Adipocyte (in vitro differentiated cells): ENCODE results near the gene USP25.

Experiments
- DNase-seq: peaks from one replicate; pipeline ENCODE4 v3.0.0-alpha.2; 2015; ENCODE audit warnings: low read depth
- H3K27me3 ChIP-seq: replicated peaks from 2 replicates; pipeline ENCODE4 v1.7.0; 2013; ENCODE audit warnings: mild to moderate bottlenecking, low read length, moderate library complexity; ENCODE audit not compliant: control insufficient read depth, insufficient read depth
- H3K36me3 ChIP-seq: 2 replicates; pipeline ENCODE4 v1.7.0; 2013; ENCODE audit warnings: low read length, mild to moderate bottlenecking, moderate library complexity; ENCODE audit not compliant: control insufficient read depth, insufficient read depth, severe bottlenecking
- H3K4me1 ChIP-seq: 2 replicates; pipeline ENCODE4 v1.7.0; 2013; ENCODE audit warnings: mild to moderate bottlenecking, low read length, moderate library complexity; ENCODE audit not compliant: control insufficient read depth, insufficient read depth
- H3K4me3 ChIP-seq: 2 replicates; pipeline ENCODE4 v1.7.0; 2013; ENCODE audit warnings: mild to moderate bottlenecking, low read length, moderate library complexity
- H3K9ac ChIP-seq: 2 replicates; pipeline ENCODE4 v1.7.0; 2013; ENCODE audit warnings: mild to moderate bottlenecking, low read length, moderate library complexity
- H3K9me3 ChIP-seq: 2 replicates; pipeline ENCODE4 v1.7.0; 2013; ENCODE audit warnings: mild to moderate bottlenecking, low read length, moderate library complexity; ENCODE audit not compliant: control insufficient read depth

Gene USP25

GRCh38 chr21:15815285-15815684 lies 85.5 kb downstream of the USP25 start:
- H3K36me3 ChIP-seq, result peaks cover 36% of the 10 kb centered on the region
- H3K27me3 ChIP-seq, result no peaks in the 10 kb centered on the region
- H3K9ac ChIP-seq, result no peak overlapping the region
- H3K4me1 ChIP-seq, result peaks cover 8% of the 10 kb centered on the region
- H3K9me3 ChIP-seq, result no peaks in the 10 kb centered on the region
- DNase-seq, result no peak
- H3K4me3 ChIP-seq, result no peak overlapping the region

DNA sequence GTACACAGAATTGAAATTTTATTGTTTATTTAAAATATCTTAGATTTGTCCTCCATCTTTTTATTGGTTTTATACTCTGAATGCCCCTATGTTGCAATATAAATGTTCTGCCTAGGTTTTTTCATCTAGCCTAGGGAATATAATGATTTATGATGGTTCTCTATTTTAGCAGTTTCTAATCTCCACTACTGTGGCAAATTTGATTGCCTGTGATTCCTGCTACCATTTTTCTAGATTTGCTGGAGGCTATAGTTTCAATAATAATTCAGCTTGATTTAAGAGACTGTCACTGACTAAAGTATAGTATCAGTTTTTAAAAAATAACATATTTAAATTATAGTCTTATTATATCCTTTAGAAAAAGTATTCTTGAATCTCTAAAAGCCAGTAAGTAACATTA lies 90.5 kb downstream of the USP25 start:
- DNase-seq, result no peak
- peaks cover 21% of the 10 kb centered on the region for H3K4me1 ChIP-seq
- no peaks in the 10 kb centered on the region for H3K27me3 ChIP-seq
- H3K36me3 ChIP-seq, result peaks cover 40% of the 10 kb centered on the region
- no peak overlapping the region for H3K9ac ChIP-seq
- no peak overlapping the region for H3K4me3 ChIP-seq
- no peaks in the 10 kb centered on the region for H3K9me3 ChIP-seq

DNA sequence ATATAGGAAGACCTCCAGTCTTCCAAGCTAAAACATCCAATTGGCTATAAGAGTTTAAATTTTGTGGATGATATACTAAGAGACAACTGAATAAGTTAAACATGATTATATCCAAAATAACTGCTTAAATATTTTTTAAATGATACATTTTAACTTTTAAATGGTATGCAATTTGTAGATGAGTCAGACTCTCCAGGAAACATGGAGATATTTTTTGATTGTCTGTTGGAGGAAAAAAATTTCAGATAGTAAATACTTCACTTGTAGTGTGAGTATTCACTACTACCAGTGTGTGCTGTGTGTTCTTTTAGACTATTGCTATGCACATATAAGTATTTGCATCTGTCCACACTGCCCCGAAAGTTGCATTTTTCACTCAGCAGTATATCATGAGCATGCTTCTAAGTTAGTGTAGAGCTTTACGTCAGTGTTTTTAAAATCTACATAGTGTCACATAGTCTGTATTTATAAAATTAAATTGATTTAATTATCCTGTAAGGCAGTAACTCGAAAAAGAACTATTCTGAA lies 91.1 kb downstream of the USP25 start:
- DNase-seq, result peak; percentile 25
- Histone ChIP-seq H3K9me3 (no peaks in the 10 kb centered on the region), H3K9ac (no peak overlapping the region), H3K4me1 (peaks cover 21% of the 10 kb centered on the region), H3K4me3 (no peak overlapping the region), H3K27me3 (no peaks in the 10 kb centered on the region), H3K36me3 (peaks cover 38% of the 10 kb centered on the region)

GRCh38 chr21:15823486-15824150 lies 93.8 kb downstream of the USP25 start:
- no peaks in the 10 kb centered on the region for H3K27me3 ChIP-seq
- no peaks in the 10 kb centered on the region for H3K9me3 ChIP-seq
- H3K9ac ChIP-seq, result no peak overlapping the region
- DNase-seq, result no peak
- H3K4me3 ChIP-seq, result no peak overlapping the region
- peaks cover 50% of the 10 kb centered on the region for H3K36me3 ChIP-seq
- H3K4me1 ChIP-seq, result peaks cover 21% of the 10 kb centered on the region

GRCh38 chr21:15825700-15826099 lies 95.9 kb downstream of the USP25 start:
- Histone ChIP-seq H3K4me1 (peaks cover 10% of the 10 kb centered on the region), H3K36me3 (peaks cover 40% of the 10 kb centered on the region), H3K4me3 (no peak overlapping the region), H3K9me3 (no peaks in the 10 kb centered on the region), H3K27me3 (no peaks in the 10 kb centered on the region), H3K9ac (no peak overlapping the region)
- no peak for DNase-seq

GRCh38 chr21:15826147-15826780 lies 96.5 kb downstream of the USP25 start:
- DNase-seq, result peak; percentile 50
- H3K27me3 ChIP-seq, result no peaks in the 10 kb centered on the region
- no peak overlapping the region for H3K9ac ChIP-seq
- H3K36me3 ChIP-seq, result peaks cover 46% of the 10 kb centered on the region
- peaks cover 4% of the 10 kb centered on the region for H3K4me1 ChIP-seq
- no peaks in the 10 kb centered on the region for H3K9me3 ChIP-seq
- no peak overlapping the region for H3K4me3 ChIP-seq

- no peak overlapping the region for H3K9ac ChIP-seq
- no peaks in the 10 kb centered on the region for H3K4me1 ChIP-seq
- no peaks in the 10 kb centered on the region for H3K9me3 ChIP-seq
- peaks cover 49% of the 10 kb centered on the region for H3K36me3 ChIP-seq
- H3K27me3 ChIP-seq, result no peaks in the 10 kb centered on the region
- no peak overlapping the region for H3K4me3 ChIP-seq
- no peak for DNase-seq
Observed at GRCh38 chr21:15826908-15827601, 97.3 kb downstream of the USP25 start.

DNA sequence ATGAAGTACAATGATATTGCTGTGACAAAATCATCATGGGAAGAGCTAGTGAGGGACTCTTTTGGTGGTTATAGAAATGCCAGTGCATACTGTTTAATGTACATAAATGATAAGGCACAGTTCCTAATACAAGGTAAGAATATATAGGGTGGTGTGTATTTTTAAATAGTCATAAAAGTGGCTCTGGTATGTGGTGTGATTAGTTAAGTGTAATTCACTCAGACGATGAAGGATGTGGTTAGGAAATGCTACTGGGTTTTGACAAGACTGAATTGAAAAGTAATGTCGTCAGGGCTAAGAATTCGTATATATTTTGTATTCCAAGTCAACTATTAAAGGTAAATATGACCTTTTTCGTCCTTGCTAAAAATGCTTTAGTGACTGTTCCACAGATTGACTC lies 101.7 kb downstream of the USP25 start:
- Histone ChIP-seq H3K36me3 (peaks cover 57% of the 10 kb centered on the region), H3K9ac (no peak overlapping the region), H3K4me3 (no peak overlapping the region), H3K4me1 (no peaks in the 10 kb centered on the region), H3K27me3 (no peaks in the 10 kb centered on the region), H3K9me3 (no peaks in the 10 kb centered on the region)
- no peak for DNase-seq

GRCh38 chr21:15837645-15838044 lies 107.9 kb downstream of the USP25 start:
- peaks cover 16% of the 10 kb centered on the region for H3K4me1 ChIP-seq
- H3K4me3 ChIP-seq, result no peak overlapping the region
- no peaks in the 10 kb centered on the region for H3K9me3 ChIP-seq
- peak; percentile 79 for DNase-seq
- H3K36me3 ChIP-seq, result peaks cover 40% of the 10 kb centered on the region
- no peaks in the 10 kb centered on the region for H3K27me3 ChIP-seq
- no peak overlapping the region for H3K9ac ChIP-seq

- Histone ChIP-seq H3K4me1 (peaks cover 16% of the 10 kb centered on the region), H3K27me3 (no peaks in the 10 kb centered on the region), H3K36me3 (peaks cover 40% of the 10 kb centered on the region), H3K4me3 (no peak overlapping the region), H3K9ac (no peak overlapping the region), H3K9me3 (no peaks in the 10 kb centered on the region)
- no peak for DNase-seq
Observed at GRCh38 chr21:15839026-15839425, 109.2 kb downstream of the USP25 start.

- Histone ChIP-seq H3K36me3 (peaks cover 37% of the 10 kb centered on the region), H3K27me3 (no peaks in the 10 kb centered on the region), H3K9ac (no peak overlapping the region), H3K4me1 (peaks cover 16% of the 10 kb centered on the region), H3K9me3 (no peaks in the 10 kb centered on the region), H3K4me3 (no peak overlapping the region)
- no peak for DNase-seq
Observed at GRCh38 chr21:15839601-15840000, 109.8 kb downstream of the USP25 start.
